Measurements from ENCODE around the gene DPEP2. TPM values are rescaled to one million over a fixed set of nuclear protein-coding genes. Genes with fewer than 3 reads are reported as not detected.
"Not testable (repeated sequence)": the region's sequence is repeated elsewhere in the genome, so short reads cannot be mapped to it uniquely, and the experiment has no call there.

The DPEP2 gene
- total and polyA plus RNA-seq, 2 donors from 2014 or later: 0.99 to 3.1 TPM

GRCh38 chr16:68021490-68021889 lies 22.2 kb upstream of the DPEP2 start:
- TF ChIP-seq CTCF (IDR thresholded peaks at IDR 0.05; ENCODE audit: borderline replicate concordance, extremely low read depth, insufficient read depth): no peak
- no peak overlapping the region for H3K27ac ChIP-seq (ENCODE audit: low read depth in 2 of 2, low read length in 2 of 2)
- H3K9me3 ChIP-seq (ENCODE audit: control insufficient read depth in 2 of 3, insufficient read depth in 1 of 3, low read length in 3 of 3): no peaks in the 10 kb centered on the region
- no peaks in the 10 kb centered on the region for H3K27me3 ChIP-seq (ENCODE audit: control insufficient read depth, insufficient read depth, low read length)
- peak overlapping the region in 1 of 3 donors; percentile 19 for H3K9ac ChIP-seq (ENCODE audit: low read length in 3 of 3)
- peaks cover 0 to 2% (median 0%) of the 10 kb centered on the region in 3 donors for H3K36me3 ChIP-seq (ENCODE audit: control insufficient read depth in 2 of 3, insufficient read depth in 3 of 3, low read length in 3 of 3)
- peak overlapping the region in 1 of 3 donors; percentile 82 for H3K4me3 ChIP-seq (ENCODE audit: low read length in 3 of 3)
- intact Hi-C loops (cut with DNase I): no loop called here
- peaks cover 0 to 14% (median 6%) of the 10 kb centered on the region in 3 donors for H3K4me1 ChIP-seq (ENCODE audit: control insufficient read depth in 2 of 3, insufficient read depth in 2 of 3, low read depth in 1 of 3, low read length in 3 of 3)
- FAIRE-seq (no peak), DNase-seq (no peak)

DNA sequence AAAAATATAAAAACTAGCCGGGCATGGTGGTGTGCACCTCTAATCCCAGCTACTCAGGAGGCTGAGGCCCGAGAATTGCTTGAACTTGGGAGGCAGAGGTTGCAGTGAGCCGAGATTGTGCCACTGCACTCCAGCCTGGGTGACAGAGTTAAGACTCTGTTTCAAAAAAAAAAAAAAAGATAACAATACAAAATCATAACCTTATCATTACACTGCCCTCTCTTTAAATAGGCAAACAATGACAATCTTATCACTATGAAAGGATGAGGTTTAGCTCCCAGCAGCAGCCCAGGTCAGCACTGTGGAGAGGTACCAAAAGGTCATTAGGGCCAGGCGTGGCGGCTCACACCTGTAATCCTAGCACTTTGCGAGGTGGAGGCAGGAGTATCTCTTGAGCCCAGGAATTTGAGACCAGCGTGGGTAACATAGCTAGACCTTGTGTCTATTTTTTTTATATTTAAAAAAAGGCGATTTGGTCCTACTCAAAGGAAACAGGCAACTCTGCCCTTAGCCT lies 19.9 kb upstream of the DPEP2 start:
- Histone ChIP-seq H3K36me3 (ENCODE audit: control insufficient read depth in 2 of 3, insufficient read depth in 3 of 3, low read length in 3 of 3) (peaks cover 0 to 2% (median 0%) of the 10 kb centered on the region in 3 donors), H3K9ac (ENCODE audit: low read length in 3 of 3) (no peak overlapping the region), H3K9me3 (ENCODE audit: control insufficient read depth in 2 of 3, insufficient read depth in 1 of 3, low read length in 3 of 3) (no peaks in the 10 kb centered on the region), H3K27ac (ENCODE audit: low read depth in 2 of 2, low read length in 2 of 2) (no peak overlapping the region), H3K4me1 (ENCODE audit: control insufficient read depth in 2 of 3, insufficient read depth in 2 of 3, low read depth in 1 of 3, low read length in 3 of 3) (peaks cover 0 to 14% (median 6%) of the 10 kb centered on the region in 3 donors), H3K27me3 (ENCODE audit: control insufficient read depth, insufficient read depth, low read length) (no peaks in the 10 kb centered on the region), H3K4me3 (ENCODE audit: low read length in 3 of 3) (no peak overlapping the region)
- FAIRE-seq: no peak
- TF ChIP-seq CTCF (IDR thresholded peaks at IDR 0.05; ENCODE audit: borderline replicate concordance, extremely low read depth, insufficient read depth): no peak
- no peak for DNase-seq
- intact Hi-C loops (cut with DNase I): no loop called here

GRCh38 chr16:68015681-68016080 lies 16.4 kb upstream of the DPEP2 start, which contains the start of gene DPEP2NB:
DPEP2NB (minus strand) TSS chr16:68015911; CDS start chr16:68015770, 141 bp downstream.
- Histone ChIP-seq H3K36me3 (ENCODE audit: control insufficient read depth in 2 of 3, insufficient read depth in 3 of 3, low read length in 3 of 3) (no peaks in the 10 kb centered on the region), H3K9me3 (ENCODE audit: control insufficient read depth in 2 of 3, insufficient read depth in 1 of 3, low read length in 3 of 3) (no peaks in the 10 kb centered on the region), H3K27me3 (ENCODE audit: control insufficient read depth, insufficient read depth, low read length) (no peaks in the 10 kb centered on the region), H3K4me3 (ENCODE audit: low read length in 3 of 3) (no peak within 1 kb of the TSS), H3K27ac (ENCODE audit: low read depth in 2 of 2, low read length in 2 of 2) (no peak within 1 kb of the TSS), H3K4me1 (ENCODE audit: control insufficient read depth in 2 of 3, insufficient read depth in 2 of 3, low read depth in 1 of 3, low read length in 3 of 3) (no peaks in the 10 kb centered on the region), H3K9ac (ENCODE audit: low read length in 3 of 3) (no peak within 1 kb of the TSS)
- intact Hi-C loops (cut with DNase I): no loop called here
- TF ChIP-seq CTCF (IDR thresholded peaks at IDR 0.05; ENCODE audit: borderline replicate concordance, extremely low read depth, insufficient read depth): no peak
- no peak for DNase-seq
- no peak for FAIRE-seq

DNA sequence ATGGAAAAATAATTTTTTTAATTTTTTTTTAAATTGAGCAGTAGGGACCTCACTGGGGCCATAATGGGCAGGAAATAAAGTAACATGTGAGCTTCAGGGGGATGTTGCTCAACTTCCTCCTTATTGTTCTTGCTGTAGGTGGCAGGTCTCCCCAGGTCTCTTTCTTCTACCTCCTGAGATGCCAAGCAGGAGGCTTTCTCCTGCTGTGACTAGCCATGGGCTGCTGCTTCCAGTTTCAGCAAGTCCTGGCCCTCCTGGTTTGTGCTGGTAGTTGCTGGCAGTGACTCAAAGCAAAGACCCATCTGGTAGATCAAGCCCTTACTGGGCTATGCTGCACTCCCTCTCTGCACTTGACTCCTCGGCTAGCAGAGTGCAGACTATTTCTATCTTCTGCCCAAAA lies 14.2 kb upstream of the DPEP2 start:
- no peak for DNase-seq

DNA sequence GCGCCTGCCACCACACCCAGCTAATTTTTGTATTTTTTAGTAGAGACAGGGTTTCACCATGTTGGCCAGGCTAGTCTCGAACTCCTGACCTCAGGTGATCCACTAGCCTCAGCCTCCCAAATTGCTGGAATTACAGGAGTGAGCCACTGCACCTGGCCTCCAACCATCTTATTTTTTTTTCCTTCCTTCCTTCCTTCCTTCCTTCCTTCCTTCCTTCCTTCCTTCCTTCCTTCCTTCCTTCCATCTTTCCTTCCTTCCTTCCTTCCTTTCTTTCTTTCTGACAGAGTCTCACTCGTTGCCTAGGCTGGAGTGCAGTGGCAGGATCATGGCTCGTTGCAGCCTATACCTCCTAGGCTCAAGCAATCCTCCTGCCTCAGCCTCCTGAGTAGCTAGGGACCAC lies 10.6 kb upstream of the DPEP2 start:
- H3K27ac ChIP-seq (ENCODE audit: low read depth in 2 of 2, low read length in 2 of 2); FAIRE-seq; H3K4me1 ChIP-seq (ENCODE audit: control insufficient read depth in 2 of 3, insufficient read depth in 2 of 3, low read depth in 1 of 3, low read length in 3 of 3); H3K27me3 ChIP-seq (ENCODE audit: control insufficient read depth, insufficient read depth, low read length); intact Hi-C loops (cut with DNase I); H3K9me3 ChIP-seq (ENCODE audit: control insufficient read depth in 2 of 3, insufficient read depth in 1 of 3, low read length in 3 of 3); H3K4me3 ChIP-seq (ENCODE audit: low read length in 3 of 3); H3K36me3 ChIP-seq (ENCODE audit: control insufficient read depth in 2 of 3, insufficient read depth in 3 of 3, low read length in 3 of 3); DNase-seq; H3K9ac ChIP-seq (ENCODE audit: low read length in 3 of 3): not testable (repeated sequence)

More for the DNA sequence above, 14.2 kb upstream of the DPEP2 start:
- H3K9me3 ChIP-seq (ENCODE audit: control insufficient read depth in 2 of 3, insufficient read depth in 1 of 3, low read length in 3 of 3): no peaks in the 10 kb centered on the region
- no peak overlapping the region for H3K4me3 ChIP-seq (ENCODE audit: low read length in 3 of 3)
- intact Hi-C loops (cut with DNase I): no loop called here
- H3K27me3 ChIP-seq (ENCODE audit: control insufficient read depth, insufficient read depth, low read length): no peaks in the 10 kb centered on the region
- H3K36me3 ChIP-seq (ENCODE audit: control insufficient read depth in 2 of 3, insufficient read depth in 3 of 3, low read length in 3 of 3): no peaks in the 10 kb centered on the region
- TF ChIP-seq CTCF (IDR thresholded peaks at IDR 0.05; ENCODE audit: borderline replicate concordance, extremely low read depth, insufficient read depth): no peak
- H3K9ac ChIP-seq (ENCODE audit: low read length in 3 of 3): no peak overlapping the region
- no peak for FAIRE-seq
- no peaks in the 10 kb centered on the region for H3K4me1 ChIP-seq (ENCODE audit: control insufficient read depth in 2 of 3, insufficient read depth in 2 of 3, low read depth in 1 of 3, low read length in 3 of 3)
- no peak overlapping the region for H3K27ac ChIP-seq (ENCODE audit: low read depth in 2 of 2, low read length in 2 of 2)
